NK-92 (cell line): ENCODE results near the gene NSMCE3.

Source experiments
- DNase-seq: peaks from one replicate; lab custom pipeline; 2025; ENCODE audit not compliant: unreplicated experiment; lab: John Stamatoyannopoulos, UW

NSMCE3 gene

GRCh38 chr15:29222129-29222853 lies 47.3 kb downstream of the NSMCE3 start:
- DNase-seq, result no peak

DNA sequence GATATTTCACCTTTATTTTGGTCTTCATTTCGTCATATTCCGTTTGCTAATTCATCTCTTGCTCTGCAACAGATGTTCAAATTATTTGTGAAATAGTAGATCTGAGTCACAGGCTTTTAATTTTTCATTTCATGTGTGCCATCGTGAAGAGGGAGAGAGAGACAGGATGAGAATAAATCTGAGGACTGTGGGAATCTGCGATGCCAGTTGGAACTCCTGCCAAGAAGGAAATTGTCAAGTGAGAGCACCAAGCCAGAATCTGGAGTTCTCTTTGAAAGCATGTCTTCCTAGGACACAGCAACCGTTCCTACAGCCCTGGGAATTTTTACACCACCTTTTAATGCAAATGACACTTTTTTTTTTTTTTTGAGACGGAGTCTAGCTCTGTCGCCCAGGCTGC lies 48.8 kb downstream of the NSMCE3 start:
- DNase-seq, result no peak

- DNase-seq, result no peak
Measured at GRCh38 chr15:29216955-29217354, 52.7 kb downstream of the NSMCE3 start.
